A549 (cell line): ENCODE results near the gene CAPN9. TPM values are rescaled to one million over a fixed set of nuclear protein-coding genes. Genes with fewer than 3 reads are reported as not detected.

Experiments
- ATAC-seq, 2 experiments: fragments of 200-7000 bp in 1 of 2; fragments of >200 bp in 1 of 2; cut with Nextera tagmentation in 1 of 2; cut with Tn5 transposase in 1 of 2; 3 replicates each; pipeline versions ENCODE4 v1.8.0 to v1.9.1; 2018 to 2020; ENCODE audit warnings: mild to moderate bottlenecking in 1 of 2, moderate library complexity in 1 of 2
- CTCF ChIA-PET: fragments of 300-600 bp; sonication (Branson Sonifier 250); formaldehyde crosslinking; extraction: SDS; loops from one replicate; lab custom pipeline; 2021; ENCODE audit warnings: antibody characterized with exemption, inconsistent platforms; lab: Yijun Ruan, JAX
- POLR2A ChIA-PET: fragments of 350-600 bp; formaldehyde crosslinking; extraction: SDS; loops from one replicate; lab custom pipeline; 2021; ENCODE audit warnings: antibody characterized with exemption, inconsistent platforms; lab: Yijun Ruan, JAX
- DNase-seq, 2 experiments: peaks; one replicate each; pipeline versions ENCODE4 v3.0.0 to v3.0.0-alpha.2; 2011 to 2016; ENCODE audit warnings: low read depth in 1 of 2, low spot score in 1 of 2
- FAIRE-seq: peaks from 2 replicates; lab custom pipeline; 2011; peaks lifted over from hg19 to GRCh38; lab: Jason Lieb, UNC
- H3K27ac ChIP-seq, 2 experiments: fragments of >200 bp; sonication (Bioruptor Twin); formaldehyde crosslinking; 3 replicates each; pipeline ENCODE4 v1.5.1; 2016 to 2017
- H3K4me1 ChIP-seq: fragments of >200 bp; sonication (Bioruptor Twin); formaldehyde crosslinking; 3 replicates; pipeline ENCODE4 v1.6.1; 2016
- H3K4me2 ChIP-seq: fragments of >200 bp; sonication (Bioruptor Twin); formaldehyde crosslinking; 3 replicates; pipeline ENCODE4 v1.6.1; 2016
- H3K4me3 ChIP-seq: fragments of >200 bp; sonication (Bioruptor Twin); formaldehyde crosslinking; 3 replicates; pipeline ENCODE4 v1.5.1; 2016
- H3K9me3 ChIP-seq: fragments of >200 bp; sonication (Bioruptor Twin); formaldehyde crosslinking; 3 replicates; pipeline ENCODE4 v1.6.1; 2016
- BHLHE40 ChIP-seq: IDR thresholded peaks from 2 replicates; pipeline ENCODE4 v1.6.1; 2012; ENCODE audit warnings: low read depth, low read length, inconsistent platforms
- CBX2 ChIP-seq: fragments of 200-600 bp; sonication (generic); IDR thresholded peaks from 2 replicates; pipeline ENCODE4 v1.6.1; 2016; ENCODE audit warnings: low read depth, mild to moderate bottlenecking, borderline replicate concordance
- CHD2 ChIP-seq: fragments of 150-350 bp; IDR thresholded peaks from 2 replicates; pipeline ENCODE4 v1.6.1; 2014; ENCODE audit warnings: low read length; ENCODE audit not compliant: partially characterized antibody
- CHD4 ChIP-seq: fragments of 200-600 bp; sonication (generic); IDR thresholded peaks from 2 replicates; pipeline ENCODE4 v1.6.1; 2016; ENCODE audit warnings: antibody characterized with exemption, mild to moderate bottlenecking, borderline replicate concordance
- EHMT2 ChIP-seq: fragments of 200-600 bp; sonication (generic); IDR thresholded peaks from 2 replicates; pipeline ENCODE4 v1.6.1; 2016; ENCODE audit warnings: antibody characterized with exemption, low read depth, mild to moderate bottlenecking, moderate library complexity
- EP300 ChIP-seq, 2 experiments: fragments of >200 bp; sonication (Bioruptor Twin); formaldehyde crosslinking; IDR thresholded peaks; 2 replicates in 1 of 2; 3 replicates in 1 of 2; pipeline ENCODE4 v1.6.1; 2016 to 2017
- ESRRA ChIP-seq: fragments of 150-350 bp; IDR thresholded peaks from 2 replicates; pipeline ENCODE4 v1.6.1; 2014; ENCODE audit warnings: mild to moderate bottlenecking, low read length, borderline replicate concordance
- FOSL2 ChIP-seq, 2 experiments: fragments of 450-650 bp in 1 of 2; fragments of >200 bp in 1 of 2; sonication (Bioruptor Twin) in 1 of 2; formaldehyde crosslinking; IDR thresholded peaks; 2 replicates each; pipeline versions ENCODE4 v1.5.0 to v1.6.1; 2016 to 2020; ENCODE audit warnings: mild to moderate bottlenecking in 1 of 2, moderate library complexity in 1 of 2
- FOXS1 ChIP-seq: fragments of 250-450 bp; sonication (Bioruptor Pico); IDR thresholded peaks from 2 replicates; pipeline ENCODE4 v1.5.0; 2020; ENCODE audit warnings: mild to moderate bottlenecking, moderate library complexity
- HDAC2 ChIP-seq: fragments of 200-600 bp; sonication (generic); IDR thresholded peaks from 2 replicates; pipeline ENCODE4 v1.6.1; 2016
- JUNB ChIP-seq: fragments of >200 bp; sonication (Bioruptor Twin); formaldehyde crosslinking; IDR thresholded peaks from 2 replicates; pipeline ENCODE4 v1.6.1; 2016
- KDM1A ChIP-seq: fragments of 200-600 bp; sonication (generic); IDR thresholded peaks from 2 replicates; pipeline ENCODE4 v1.6.1; 2016; ENCODE audit warnings: low read depth, mild to moderate bottlenecking
- MAFK ChIP-seq: fragments of 450-650 bp; IDR thresholded peaks from 2 replicates; pipeline ENCODE4 v1.6.1; 2014; ENCODE audit not compliant: partially characterized antibody
- NFE2L2 ChIP-seq: fragments of 150-350 bp; conservative IDR thresholded peaks from 2 replicates; pipeline ENCODE4 v1.6.1; 2014; ENCODE audit warnings: low read length
- NPAS2 ChIP-seq: fragments of 250-450 bp; sonication (Bioruptor Pico); IDR thresholded peaks from 2 replicates; pipeline ENCODE4 v1.8.0; 2022; ENCODE audit warnings: mild to moderate bottlenecking, moderate library complexity, borderline replicate concordance
- POLR2A ChIP-seq: IDR thresholded peaks from 2 replicates; pipeline ENCODE4 v1.6.1; 2012; ENCODE audit warnings: mild to moderate bottlenecking, low read length
- POLR2AphosphoS2 ChIP-seq: conservative IDR thresholded peaks from 2 replicates; pipeline ENCODE4 v1.6.1; 2012; ENCODE audit warnings: low read length, improper control_type of control experiment, inconsistent platforms
- RAD21 ChIP-seq, 2 experiments: fragments of >200 bp in 1 of 2; sonication (Bioruptor Twin) in 1 of 2; formaldehyde crosslinking in 1 of 2; IDR thresholded peaks in 1 of 2; conservative IDR thresholded peaks in 1 of 2; 2 replicates in 1 of 2; 3 replicates in 1 of 2; pipeline ENCODE4 v1.6.1; 2012 to 2018; ENCODE audit warnings: inconsistent platforms in 1 of 2
- RCOR1 ChIP-seq: fragments of 150-350 bp; IDR thresholded peaks from 2 replicates; pipeline ENCODE4 v1.6.1; 2014; ENCODE audit warnings: antibody characterized with exemption, low read length, low read depth
- SMC3 ChIP-seq: fragments of >200 bp; sonication (Bioruptor Twin); formaldehyde crosslinking; IDR thresholded peaks from 3 replicates; pipeline ENCODE4 v1.6.1; 2018; ENCODE audit warnings: inconsistent platforms
- WGBS: methylation state at CpG from one replicate; pipeline ENCODE4 v1.1.6; 2017; ENCODE audit errors: missing lambda C conversion rate; 5-methylcytosine and 5-hydroxymethylcytosine counted together
- polyA plus RNA-seq, 4 experiments: library from polyadenylated mRNA; depleted of rRNA in 3 of 4; stranded (reverse); fragments of >200 nt; fragmentation: RNase III in 1 of 4; extraction: RNeasy Plus Mini Kit Qiagen cat#74134 plus additional on column Dnase treatment in 1 of 4; gene quantifications; 2 replicates in 3 of 4; 3 replicates in 1 of 4; pipeline ENCODE4 v1.2.3, GENCODE V29; 2011 to 2017
- TF ChIP-seq, protein P1 (sequence below): fragments of >200 bp; sonication (Bioruptor Twin); formaldehyde crosslinking; IDR thresholded peaks from 3 replicates; pipeline ENCODE4 v1.6.1; 2016
- TF ChIP-seq, protein P2 (sequence below): fragments of 150-350 bp; IDR thresholded peaks from 2 replicates; pipeline ENCODE4 v1.6.1; 2014; ENCODE audit warnings: low read depth, mild to moderate bottlenecking, low read length
- TF ChIP-seq, protein P3 (sequence below): fragments of >200 bp; sonication (Bioruptor Twin); formaldehyde crosslinking; IDR thresholded peaks from 3 replicates; pipeline ENCODE4 v1.5.1; 2016
- TF ChIP-seq, protein P4 (sequence below): IDR thresholded peaks from 2 replicates; pipeline ENCODE4 v1.6.1; 2012
- TF ChIP-seq, protein P5 (sequence below): IDR thresholded peaks from 2 replicates; pipeline ENCODE4 v1.6.1; 2012

Gene CAPN9
- polyA plus RNA-seq, 2 of the 4 experiments (the other 2 are of a cell fraction): not detected

DNA sequence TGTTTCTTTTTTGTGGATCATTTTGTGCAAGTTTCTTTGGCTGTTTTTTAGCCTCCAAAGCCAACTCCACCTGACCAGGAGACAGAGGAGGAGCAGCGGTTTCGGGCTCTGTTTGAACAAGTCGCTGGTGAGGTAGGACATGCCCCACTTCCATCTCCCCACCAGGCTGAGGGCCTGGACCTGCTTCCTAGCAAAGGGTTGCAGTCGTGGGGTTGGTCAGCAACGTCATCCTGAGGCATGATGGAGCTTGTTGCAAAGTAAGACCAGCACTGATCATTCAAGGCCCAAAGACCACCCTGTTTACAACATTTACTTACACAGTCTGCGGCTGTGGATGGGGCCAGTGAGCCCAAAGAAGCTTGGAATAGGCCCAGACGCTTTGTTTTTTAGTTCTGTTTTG lies 40.3 kb downstream of the CAPN9 start:
- no peak overlapping the region for H3K4me3 ChIP-seq
- no peak overlapping the region for H3K4me2 ChIP-seq
- DNase-seq: no peak
- WGBS: 43% methylated on average over 7 of the region's 7 CpGs
- H3K4me1 ChIP-seq: no peaks in the 10 kb centered on the region
- no peaks in the 10 kb centered on the region for H3K9me3 ChIP-seq
- CTCF ChIA-PET: interaction anchor here (0.9 to 3.5 kb wide), 4 partner anchors 10 to 1126 kb away, joined by 3 to 28 read pairs (median 4); no protein-coding TSS in a partner anchor
- no peak for ATAC-seq
- no peak for TF ChIP-seq RAD21 (conservative IDR thresholded peaks at IDR 0.05 in 1 of 2, IDR thresholded peaks at IDR 0.05 in 1 of 2)
- TF ChIP-seq POLR2AphosphoS2: no peak
- no peak for TF ChIP-seq CHD4
- TF ChIP-seq KDM1A: no peak
- no peak for TF ChIP-seq ESRRA
- no peak for TF ChIP-seq JUNB
- TF ChIP-seq EP300 (IDR thresholded peaks at IDR 0.05): no peak
- TF ChIP-seq NFE2L2: no peak
- TF ChIP-seq, protein P1, sequence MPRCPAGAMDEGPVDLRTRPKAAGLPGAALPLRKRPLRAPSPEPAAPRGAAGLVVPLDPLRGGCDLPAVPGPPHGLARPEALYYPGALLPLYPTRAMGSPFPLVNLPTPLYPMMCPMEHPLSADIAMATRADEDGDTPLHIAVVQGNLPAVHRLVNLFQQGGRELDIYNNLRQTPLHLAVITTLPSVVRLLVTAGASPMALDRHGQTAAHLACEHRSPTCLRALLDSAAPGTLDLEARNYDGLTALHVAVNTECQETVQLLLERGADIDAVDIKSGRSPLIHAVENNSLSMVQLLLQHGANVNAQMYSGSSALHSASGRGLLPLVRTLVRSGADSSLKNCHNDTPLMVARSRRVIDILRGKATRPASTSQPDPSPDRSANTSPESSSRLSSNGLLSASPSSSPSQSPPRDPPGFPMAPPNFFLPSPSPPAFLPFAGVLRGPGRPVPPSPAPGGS: no peak
- TF ChIP-seq SMC3: no peak
- no peak for TF ChIP-seq FOXS1 (CRISPR knock-in tag)
- TF ChIP-seq, protein P2, sequence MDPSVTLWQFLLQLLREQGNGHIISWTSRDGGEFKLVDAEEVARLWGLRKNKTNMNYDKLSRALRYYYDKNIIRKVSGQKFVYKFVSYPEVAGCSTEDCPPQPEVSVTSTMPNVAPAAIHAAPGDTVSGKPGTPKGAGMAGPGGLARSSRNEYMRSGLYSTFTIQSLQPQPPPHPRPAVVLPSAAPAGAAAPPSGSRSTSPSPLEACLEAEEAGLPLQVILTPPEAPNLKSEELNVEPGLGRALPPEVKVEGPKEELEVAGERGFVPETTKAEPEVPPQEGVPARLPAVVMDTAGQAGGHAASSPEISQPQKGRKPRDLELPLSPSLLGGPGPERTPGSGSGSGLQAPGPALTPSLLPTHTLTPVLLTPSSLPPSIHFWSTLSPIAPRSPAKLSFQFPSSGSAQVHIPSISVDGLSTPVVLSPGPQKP: no peak
- TF ChIP-seq FOSL2 (IDR thresholded peaks at IDR 0.05): no peak
- TF ChIP-seq FOSL2 (CRISPR knock-in tag; IDR thresholded peaks at IDR 0.05): no peak
- TF ChIP-seq BHLHE40: no peak
- TF ChIP-seq HDAC2: no peak
- TF ChIP-seq CBX2: no peak
- TF ChIP-seq MAFK: no peak
- no peak for TF ChIP-seq POLR2A
- TF ChIP-seq, all 56 proteins: peak for 0
- POLR2A ChIA-PET: no interaction called here
- FAIRE-seq: no peak
- no peak overlapping the region for H3K27ac ChIP-seq

DNA sequence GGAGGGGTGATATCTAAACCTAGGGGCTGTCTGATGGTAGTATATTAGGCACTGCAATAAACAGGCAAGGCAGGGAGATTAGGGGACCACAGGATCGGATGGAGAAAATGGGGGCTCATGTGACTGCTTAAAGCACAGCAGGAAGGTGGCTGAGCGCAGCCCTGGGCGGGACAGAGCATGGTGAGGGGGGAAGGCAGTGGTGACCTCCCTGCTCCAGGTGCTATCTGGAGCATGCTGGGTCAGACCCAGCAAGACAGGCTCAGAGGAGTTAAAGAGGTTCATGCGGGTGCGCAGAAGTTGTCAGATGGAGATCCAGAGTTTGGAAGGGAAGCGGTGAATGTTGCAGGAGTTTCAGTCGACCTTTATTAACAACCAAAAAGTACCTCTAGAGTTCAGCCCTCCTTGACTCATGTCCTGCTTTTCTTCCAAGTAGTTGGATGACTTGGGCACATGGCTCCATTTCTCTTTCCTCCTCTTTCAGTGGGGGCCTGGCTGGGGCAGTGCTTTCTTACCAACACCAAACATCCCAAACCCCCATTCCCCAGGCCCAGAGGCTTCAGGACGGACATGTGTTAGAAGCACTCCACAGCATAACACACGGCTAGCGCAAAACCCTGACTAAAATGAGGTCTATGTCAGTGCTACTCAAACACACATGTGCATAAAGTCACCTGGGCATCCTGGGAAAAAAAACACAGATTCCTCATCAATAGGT lies 41.5 kb downstream of the CAPN9 start:
- Histone ChIP-seq H3K4me1 (no peaks in the 10 kb centered on the region), H3K27ac (no peak overlapping the region), H3K9me3 (no peaks in the 10 kb centered on the region), H3K4me3 (no peak overlapping the region)
- FAIRE-seq (no peak), ATAC-seq (no peak), DNase-seq (no peak)
- POLR2A ChIA-PET: no interaction called here
- TF ChIP-seq, protein P3, sequence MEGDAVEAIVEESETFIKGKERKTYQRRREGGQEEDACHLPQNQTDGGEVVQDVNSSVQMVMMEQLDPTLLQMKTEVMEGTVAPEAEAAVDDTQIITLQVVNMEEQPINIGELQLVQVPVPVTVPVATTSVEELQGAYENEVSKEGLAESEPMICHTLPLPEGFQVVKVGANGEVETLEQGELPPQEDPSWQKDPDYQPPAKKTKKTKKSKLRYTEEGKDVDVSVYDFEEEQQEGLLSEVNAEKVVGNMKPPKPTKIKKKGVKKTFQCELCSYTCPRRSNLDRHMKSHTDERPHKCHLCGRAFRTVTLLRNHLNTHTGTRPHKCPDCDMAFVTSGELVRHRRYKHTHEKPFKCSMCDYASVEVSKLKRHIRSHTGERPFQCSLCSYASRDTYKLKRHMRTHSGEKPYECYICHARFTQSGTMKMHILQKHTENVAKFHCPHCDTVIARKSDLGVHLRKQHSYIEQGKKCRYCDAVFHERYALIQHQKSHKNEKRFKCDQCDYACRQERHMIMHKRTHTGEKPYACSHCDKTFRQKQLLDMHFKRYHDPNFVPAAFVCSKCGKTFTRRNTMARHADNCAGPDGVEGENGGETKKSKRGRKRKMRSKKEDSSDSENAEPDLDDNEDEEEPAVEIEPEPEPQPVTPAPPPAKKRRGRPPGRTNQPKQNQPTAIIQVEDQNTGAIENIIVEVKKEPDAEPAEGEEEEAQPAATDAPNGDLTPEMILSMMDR: no peak
- no peak for TF ChIP-seq CHD4
- TF ChIP-seq RCOR1: no peak
- TF ChIP-seq EHMT2: no peak
- TF ChIP-seq NPAS2 (CRISPR knock-in tag): no peak
- TF ChIP-seq, protein P4, sequence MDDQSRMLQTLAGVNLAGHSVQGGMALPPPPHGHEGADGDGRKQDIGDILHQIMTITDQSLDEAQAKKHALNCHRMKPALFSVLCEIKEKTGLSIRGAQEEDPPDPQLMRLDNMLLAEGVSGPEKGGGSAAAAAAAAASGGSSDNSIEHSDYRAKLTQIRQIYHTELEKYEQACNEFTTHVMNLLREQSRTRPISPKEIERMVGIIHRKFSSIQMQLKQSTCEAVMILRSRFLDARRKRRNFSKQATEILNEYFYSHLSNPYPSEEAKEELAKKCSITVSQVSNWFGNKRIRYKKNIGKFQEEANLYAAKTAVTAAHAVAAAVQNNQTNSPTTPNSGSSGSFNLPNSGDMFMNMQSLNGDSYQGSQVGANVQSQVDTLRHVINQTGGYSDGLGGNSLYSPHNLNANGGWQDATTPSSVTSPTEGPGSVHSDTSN: no peak
- TF ChIP-seq, protein P5, sequence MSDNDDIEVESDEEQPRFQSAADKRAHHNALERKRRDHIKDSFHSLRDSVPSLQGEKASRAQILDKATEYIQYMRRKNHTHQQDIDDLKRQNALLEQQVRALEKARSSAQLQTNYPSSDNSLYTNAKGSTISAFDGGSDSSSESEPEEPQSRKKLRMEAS: no peak
- TF ChIP-seq FOXS1 (CRISPR knock-in tag): no peak
- no peak for TF ChIP-seq JUNB
- TF ChIP-seq CHD2: no peak
- TF ChIP-seq, all 56 proteins: peak for 0
- H3K4me2 ChIP-seq: no peak overlapping the region
- CTCF ChIA-PET: interaction anchor here (0.9 to 3.5 kb wide), 2 partner anchors 9 to 12 kb away, joined by 3 to 28 read pairs; no protein-coding TSS in a partner anchor
- WGBS: 64% methylated on average over 10 of the region's 10 CpGs
